ENCODE data around the gene ZSCAN32.

DNA sequence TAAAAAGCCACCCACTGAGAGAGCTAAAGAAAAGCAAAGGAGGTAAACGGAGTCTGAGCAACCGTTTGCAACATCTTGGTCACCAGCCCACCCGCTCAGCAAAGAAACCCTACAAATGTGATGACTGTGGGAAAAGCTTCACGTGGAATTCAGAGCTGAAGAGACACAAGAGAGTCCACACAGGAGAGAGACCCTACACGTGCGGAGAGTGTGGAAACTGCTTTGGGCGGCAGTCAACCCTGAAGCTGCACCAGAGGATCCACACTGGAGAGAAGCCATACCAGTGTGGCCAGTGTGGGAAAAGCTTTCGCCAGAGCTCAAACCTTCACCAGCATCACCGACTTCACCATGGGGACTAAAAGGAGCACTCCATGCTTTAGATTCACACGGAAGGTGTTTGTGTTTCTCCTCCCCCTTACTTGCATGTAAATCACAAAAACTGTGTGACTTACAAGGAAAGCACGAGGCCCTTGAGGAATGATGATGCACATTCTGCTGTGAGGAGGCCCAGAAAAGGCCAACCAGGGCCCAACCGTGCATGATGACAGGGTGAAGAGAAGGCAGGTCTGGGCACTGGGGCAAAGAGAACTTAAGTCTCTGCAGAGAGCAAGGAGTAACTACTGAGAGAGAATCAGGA is 7.9 kb upstream of the ZSCAN32 start:
- TF ChIP-seq ZNF274 (IDR thresholded peaks at IDR 0.05; ENCODE audit: low read depth, low read length): no peak
- TF ChIP-seq POLR2AphosphoS5 (IDR thresholded peaks at IDR 0.05; ENCODE audit: low read depth, low read length): no peak
- TF ChIP-seq, protein P1, sequence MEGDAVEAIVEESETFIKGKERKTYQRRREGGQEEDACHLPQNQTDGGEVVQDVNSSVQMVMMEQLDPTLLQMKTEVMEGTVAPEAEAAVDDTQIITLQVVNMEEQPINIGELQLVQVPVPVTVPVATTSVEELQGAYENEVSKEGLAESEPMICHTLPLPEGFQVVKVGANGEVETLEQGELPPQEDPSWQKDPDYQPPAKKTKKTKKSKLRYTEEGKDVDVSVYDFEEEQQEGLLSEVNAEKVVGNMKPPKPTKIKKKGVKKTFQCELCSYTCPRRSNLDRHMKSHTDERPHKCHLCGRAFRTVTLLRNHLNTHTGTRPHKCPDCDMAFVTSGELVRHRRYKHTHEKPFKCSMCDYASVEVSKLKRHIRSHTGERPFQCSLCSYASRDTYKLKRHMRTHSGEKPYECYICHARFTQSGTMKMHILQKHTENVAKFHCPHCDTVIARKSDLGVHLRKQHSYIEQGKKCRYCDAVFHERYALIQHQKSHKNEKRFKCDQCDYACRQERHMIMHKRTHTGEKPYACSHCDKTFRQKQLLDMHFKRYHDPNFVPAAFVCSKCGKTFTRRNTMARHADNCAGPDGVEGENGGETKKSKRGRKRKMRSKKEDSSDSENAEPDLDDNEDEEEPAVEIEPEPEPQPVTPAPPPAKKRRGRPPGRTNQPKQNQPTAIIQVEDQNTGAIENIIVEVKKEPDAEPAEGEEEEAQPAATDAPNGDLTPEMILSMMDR (IDR thresholded peaks at IDR 0.05 in 2 of 3, conservative IDR thresholded peaks at IDR 0.05 in 1 of 3; ENCODE audit: borderline replicate concordance in 1 of 3, insufficient read depth in 1 of 3, low read depth in 2 of 3, low read length in 2 of 3): no peak

Data from HCT116 (cell line).